Activated CD4-positive, alpha-beta T cell treated with anti-CD3 and anti-CD28 coated beads for 48 hours (primary cell): ENCODE data around the gene SLC2A6.

Experiments used
- DNase-seq: peaks from one replicate; pipeline ENCODE4 v3.0.0-alpha.2; 2020

The SLC2A6 gene

DNA sequence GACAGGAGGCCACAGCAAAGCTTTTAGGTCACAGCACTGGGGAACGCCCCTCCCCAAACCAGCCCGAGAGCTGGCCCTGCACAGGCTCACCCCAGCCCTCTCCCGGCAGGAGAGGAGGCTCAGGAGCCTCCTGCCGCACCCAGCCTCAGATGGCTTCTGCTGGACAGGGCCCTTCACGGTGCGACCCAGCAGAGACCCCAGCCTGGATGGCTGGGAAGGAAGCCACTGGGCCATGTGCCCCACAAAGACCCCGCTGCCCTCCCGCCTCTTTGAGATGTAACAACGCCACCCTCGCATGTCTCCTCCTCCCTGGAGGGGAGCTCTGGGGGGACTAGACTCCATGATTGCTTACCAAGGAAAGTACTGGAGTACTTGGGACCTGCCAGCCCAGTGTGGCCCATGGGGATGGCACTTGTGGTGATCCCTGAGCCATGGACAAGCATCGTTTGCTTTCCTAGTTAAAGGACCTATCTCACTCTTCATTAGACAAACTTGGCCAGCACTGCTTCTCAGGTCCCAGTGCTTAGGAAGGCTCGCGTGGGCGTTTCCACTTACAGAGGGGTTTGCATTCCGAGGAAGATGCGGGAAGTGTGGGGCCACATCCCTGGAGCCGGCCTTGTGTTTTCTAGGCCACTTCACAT lies 36.8 kb upstream of the SLC2A6 start:
- no peak for DNase-seq

DNA sequence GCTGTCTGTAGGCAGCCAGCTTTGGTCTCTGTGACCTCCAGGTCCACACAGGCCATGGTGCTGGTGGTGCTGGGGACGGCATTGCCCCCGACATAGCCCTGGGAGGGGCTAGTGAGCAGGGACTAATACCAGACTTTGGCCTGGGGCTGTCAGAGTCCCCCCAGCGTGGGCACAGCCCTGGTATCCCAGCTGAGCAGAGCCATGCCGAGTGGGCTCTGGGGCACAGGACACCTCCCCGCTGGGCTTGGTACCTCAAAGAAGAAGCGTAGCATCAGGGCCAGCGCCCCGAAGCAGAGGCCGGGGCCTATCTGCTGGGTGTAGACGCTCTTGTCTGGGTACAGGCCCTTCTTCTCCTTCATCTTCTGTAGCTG lies 36.3 kb upstream of the SLC2A6 start:
- DNase-seq = no peak

DNA sequence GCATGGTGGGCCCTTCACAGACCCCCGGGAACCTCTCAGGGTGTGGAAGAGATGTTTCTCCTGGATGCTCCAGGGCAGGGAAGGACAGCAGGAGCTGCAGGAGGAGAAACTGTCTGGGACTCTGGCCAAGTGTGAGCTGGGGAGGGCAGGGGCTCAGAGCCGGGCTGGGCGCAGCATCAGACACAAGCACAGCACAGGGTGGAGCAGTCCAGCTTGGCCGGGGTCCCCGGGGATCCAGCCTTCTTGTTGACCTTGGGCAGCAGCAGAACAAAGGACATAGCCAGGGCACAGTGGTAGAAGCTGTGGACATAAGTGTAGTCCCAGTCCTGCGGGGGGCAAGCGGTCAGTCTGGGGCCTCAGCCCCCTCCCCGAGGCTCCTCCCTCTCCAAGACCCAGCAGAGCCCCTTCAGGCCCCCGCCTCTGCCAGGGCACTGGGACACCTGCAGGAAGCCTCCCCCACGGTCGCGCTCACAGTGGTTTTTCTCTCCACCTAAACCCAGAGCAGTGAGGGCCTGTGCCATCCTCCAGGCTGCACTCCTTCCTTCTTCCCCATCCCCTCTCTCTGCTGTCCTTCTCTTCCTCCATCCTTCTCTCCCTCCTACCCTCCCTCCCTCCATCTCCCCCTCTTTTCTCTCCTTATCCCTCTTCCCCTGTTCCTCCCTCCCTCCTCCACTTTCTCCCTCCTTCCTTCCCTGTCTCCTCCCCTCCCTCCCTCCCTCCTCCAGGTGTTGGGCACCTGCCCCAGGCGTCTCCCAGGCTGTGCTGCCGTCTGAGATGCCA lies 35.8 kb upstream of the SLC2A6 start:
- no peak for DNase-seq

DNA sequence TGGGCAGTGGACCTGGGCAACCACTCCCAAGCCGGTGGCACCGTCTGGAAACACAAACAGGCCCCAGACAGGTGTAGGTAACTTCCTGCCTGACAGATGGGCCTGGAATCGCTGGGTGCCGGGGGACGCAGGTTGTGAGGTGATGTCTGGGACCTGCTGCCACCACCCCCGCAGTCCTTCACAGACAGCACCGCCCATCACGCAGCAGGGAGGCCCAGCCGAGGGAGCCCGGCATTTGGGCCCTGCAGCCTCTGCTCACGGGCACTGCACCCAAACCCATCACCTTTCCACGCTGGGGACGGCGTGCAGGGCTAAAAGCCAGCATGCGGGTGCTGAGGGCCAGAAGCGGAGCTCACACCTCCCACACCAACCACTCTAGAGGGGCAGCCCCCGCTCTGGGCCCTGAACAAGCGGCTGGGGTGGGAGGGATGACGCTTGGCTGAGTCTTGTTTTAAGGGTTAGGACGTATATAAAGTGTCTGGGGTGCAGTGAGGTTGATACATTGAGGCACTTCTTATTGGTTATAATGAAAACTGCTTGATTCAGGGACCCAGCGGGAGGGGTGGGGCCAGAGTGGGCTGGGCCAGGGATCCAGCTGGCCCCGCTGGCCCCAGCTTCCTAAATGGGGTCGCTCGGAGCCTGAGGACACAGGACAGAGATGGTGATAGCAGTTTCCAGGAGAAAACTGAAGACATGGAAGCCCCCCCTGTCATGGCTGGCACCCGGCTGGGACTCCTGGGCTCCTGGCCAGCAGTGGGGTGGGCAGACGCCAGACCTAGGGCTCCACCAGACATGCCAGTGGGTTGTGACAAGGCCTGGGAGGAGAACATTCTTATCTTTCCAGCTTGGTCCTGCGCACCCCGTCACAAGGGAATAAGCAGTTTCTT lies 34.6 kb upstream of the SLC2A6 start:
- DNase-seq = no peak

DNA sequence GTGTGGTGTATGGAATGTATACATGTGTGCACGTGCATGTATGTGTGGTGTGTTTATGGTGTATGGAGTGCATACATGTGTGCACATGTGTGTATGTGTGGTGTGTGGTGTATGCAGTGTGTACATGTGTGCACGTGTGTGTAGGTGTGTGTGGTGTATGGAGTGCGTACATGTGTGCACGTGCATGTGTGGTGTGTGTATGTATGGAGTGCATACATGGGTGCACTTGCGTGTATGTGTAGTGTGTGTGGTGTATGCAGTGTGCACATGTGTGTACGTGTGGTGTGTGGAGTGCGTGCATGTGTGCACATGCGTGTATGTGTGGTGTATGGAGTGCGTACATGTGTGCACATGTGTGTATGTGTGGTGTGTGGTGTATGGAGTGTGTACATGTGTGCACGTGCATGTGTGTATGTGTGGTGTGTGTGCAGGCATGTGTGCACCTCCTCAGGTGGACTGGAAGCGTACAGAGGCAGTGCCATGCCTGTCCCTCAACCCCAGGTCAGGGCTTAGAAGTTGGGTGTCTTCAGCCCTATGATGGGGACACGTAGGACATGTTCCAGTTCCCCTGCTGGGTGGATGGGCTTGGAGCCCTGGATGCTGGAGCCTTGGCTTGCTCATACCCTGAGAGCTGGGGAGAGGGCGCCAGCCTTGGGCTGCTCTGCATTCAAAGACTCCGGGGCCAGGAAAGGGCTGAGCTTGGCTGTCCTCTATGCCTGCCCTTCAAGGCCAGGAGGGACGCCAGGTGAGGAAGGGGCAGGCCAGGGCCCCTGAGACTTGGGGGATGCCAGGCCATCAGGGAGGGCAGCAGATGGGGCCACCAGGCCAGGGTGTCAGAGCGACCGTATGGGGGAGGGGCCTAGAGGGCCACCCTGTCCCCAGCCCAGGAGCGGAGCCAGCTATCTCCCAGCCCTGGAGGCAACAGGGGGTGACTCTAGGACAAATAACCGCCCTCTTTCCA lies 33.6 kb upstream of the SLC2A6 start:
- no peak for DNase-seq

DNA sequence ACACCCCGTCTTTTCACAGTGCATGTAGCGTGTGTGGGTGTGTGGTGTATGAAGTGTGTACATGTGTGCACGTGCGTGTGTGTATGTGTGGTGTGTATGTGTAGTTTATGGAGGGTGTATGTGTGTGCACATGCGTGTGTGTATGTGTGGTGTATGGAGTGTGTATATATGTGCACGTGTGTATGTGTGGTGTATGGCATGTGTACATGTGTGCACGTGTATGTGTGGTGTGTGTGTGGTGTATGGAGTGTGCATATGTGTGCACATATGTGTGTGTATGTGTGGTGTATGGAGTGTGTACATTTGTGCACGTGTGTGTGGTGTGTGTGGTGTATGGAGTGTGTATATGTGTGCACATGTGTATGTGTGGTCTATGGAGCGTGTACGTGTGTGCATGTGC lies 32.7 kb upstream of the SLC2A6 start:
- no peak for DNase-seq

DNA sequence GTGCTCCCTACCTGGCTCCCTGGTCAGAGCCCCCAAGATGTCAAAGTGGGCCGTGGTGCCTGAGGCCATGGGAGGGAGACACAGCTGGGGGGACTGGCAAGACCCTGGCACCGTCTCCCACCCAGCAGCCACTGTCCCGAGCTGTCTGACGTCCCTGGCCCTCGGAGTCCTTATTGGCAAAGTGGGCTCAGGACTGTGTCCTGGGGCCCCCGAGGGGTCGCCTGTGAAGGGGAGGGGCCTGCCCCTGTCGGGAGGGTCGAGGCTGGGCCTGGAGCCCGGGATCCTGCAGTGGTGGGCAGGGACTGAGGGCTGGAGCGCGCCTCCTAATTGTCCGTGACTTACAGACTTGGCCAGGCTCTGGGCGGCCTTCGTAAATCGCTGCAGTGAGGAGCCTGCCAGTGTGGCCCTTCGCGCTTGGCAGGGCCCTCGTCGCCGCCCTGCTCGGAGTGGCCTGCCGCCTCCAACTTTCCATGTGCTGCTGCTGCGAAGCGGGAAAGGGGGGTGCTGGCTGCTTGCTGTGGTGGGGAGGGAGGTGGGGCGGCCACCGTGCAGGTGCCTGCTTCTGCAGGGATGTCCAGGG lies 32.1 kb upstream of the SLC2A6 start:
- no peak for DNase-seq

DNA sequence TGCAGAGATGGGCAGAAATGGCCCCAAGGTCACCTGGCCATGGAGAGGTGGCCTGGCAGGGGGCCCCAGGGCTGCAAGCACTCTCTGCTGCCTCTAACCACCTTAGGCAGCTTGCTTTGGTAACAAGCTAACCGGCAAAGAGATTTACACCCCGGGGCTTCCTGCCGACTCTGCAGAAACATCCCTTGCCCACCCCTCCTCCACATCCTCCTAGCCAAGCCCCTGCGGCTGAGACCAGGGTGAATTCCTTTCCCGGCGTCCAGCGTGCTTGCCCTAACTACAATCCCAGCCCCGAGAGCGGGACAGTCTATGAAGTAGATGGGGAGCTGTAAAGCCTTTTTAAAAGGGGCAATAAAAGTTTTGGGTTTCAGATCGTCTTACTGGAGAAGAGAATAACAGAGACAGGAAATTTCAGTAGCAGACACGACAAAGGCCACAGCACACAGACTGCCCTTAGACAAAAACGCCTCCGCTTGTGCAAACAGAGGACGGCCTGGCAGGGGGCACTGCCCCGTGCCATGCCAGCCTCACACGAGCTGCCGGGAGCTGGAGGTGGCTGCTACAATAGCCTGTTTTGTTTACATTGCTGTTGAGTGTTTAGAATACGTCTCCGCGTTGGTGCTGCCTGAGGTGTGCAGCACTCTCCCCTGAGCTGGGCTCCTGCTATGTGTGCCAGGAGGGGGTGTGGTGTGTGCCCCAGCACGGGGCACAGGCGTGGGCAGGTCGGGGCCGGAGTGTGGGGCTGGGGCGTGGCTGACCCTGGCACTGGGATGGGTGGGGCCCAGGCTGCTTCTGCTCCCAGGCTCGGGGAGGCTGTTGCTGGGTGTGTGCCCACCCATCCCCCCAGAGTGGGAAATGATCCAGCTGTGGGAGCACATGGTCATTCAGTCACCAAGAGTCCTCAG lies 30.5 kb upstream of the SLC2A6 start:
- no peak for DNase-seq

DNA sequence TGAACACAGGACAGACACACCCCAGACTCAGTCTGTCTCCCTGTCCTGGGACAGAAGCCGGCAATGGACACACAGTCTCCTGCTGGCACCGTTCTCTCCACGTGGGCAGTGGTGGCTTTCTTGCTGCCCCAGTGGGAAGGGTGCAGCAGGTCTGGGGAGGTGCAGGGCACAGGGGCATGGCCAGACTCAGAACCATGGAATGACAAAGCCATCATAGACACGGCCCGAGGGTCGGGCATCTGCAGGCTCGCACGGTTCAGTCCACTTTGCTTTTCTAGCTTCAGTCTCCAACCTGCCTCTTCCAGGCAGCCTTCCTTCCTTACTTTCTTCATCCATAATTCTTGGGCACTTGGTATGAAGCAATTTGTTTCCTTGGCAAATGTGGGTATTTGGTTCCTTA lies 29.1 kb upstream of the SLC2A6 start:
- DNase-seq = no peak

DNA sequence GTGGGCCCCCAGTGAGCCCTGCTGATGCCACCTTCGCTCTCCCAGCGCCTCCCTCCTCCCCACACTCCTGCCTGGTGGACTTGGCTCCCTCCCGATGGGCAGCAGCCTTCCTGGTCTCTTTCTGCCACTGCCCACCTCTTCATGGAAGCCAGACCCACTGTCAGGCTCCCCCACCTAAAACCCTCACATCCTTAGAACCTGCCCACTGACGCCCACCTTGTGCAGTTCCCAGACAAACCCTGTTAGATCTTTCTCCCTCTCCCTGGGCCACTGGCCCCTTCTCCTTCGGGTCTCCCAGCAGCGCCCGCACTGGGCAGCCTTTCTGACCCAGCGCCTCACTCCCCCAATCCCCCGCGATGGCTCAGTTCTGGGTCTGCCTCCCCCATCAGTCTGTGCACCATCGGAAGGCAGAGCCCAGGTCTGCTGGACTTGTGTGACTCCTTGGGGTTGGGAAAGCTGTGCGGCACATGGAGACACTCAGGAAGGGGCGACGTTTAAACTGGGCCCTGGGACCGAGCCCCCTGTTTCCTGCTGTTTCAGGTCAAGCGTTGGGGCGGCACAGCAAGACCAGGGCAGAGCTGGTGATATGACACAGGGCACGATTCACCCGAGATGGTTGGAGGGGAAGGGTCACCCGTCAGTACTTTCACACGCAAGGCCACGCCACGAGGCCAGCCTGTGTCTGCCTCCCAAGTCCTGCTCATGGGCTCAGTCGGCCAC lies 28.5 kb upstream of the SLC2A6 start:
- no peak for DNase-seq

DNA sequence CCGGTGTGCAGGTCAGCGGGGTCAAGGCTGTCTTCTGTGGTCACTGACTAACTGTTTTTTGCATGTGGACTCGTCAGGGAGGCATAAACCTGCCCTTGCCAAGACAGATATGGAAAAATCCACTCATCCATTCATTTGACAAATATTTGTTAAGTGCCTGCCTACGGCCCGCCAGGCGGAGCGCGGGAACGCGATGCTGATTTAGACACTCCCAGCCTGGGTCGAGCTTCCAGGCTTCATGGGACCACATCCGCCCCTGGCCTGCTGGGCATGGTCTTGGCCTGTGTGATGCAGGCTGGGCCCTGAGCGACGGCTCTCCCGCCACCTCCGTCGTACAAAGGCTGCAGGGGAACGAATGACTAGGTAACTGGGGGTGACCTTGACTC lies 27.7 kb upstream of the SLC2A6 start:
- no peak for DNase-seq

DNA sequence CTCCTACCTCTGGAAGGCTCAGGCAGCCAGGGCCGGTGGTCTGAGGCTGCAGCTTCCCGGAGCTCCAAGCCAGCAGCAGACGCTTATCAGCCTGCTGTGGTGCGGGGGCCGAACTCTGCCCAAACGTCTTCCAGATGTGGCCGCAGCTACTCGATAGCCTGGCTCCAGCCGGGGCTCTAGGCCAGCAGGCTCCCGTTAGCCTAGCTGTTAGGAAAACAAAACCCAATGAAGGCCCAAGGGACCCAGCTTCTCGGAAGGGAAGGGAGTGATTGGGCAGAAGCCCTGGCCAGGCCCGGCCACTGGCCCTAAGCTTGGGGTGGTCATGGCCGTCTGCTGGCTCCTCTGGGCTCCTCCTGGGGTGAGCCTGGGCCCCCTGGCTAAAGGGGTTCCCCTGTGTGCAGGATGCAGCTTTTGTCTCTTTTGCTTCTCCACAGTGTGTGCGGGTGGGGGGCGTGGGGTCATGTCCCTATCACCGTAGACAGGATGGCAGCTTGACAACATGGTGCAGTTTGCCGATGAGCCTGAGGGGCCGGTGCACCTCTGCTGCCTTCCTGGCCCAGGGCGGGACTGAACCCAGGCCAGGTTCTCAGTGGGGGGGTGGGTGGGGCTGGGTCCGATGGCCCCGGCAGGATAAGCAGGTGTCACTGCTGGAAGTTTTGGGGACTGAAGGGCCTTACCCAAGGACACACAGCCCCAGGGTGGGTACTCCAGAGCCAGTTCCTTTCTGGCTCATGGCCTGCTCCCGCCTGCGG lies 27.2 kb upstream of the SLC2A6 start:
- no peak for DNase-seq

DNA sequence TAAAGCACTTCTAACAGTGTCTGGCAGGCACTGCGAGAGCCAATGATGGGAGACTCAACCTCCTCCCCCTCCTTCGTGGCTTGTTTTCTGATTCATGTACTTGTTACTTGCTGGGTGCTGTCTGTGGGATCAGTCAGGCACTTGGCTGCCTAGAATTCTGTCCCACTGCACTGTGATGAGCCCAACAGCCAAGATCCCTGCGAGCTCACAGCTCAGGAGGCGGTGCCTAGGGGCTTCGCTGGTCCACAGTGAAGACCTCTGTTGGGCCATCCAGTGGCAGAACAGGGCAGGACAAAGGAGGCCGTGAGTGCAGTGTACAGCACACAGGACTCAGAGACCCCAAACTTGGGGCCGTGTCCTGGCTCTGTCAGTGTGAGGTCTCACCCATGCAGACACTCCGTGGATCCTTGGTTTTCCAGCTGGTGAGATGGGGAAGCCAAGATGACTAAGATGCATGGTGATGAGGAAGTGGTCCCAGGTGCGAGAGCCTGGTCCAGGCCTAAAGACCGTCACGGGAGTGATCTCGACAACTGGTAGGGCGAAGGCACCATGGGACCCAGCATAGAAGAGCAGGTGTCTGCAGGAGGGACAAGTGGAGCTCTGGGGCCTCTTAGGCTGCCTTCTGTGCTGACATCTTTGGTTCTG lies 26.4 kb upstream of the SLC2A6 start:
- no peak for DNase-seq

DNA sequence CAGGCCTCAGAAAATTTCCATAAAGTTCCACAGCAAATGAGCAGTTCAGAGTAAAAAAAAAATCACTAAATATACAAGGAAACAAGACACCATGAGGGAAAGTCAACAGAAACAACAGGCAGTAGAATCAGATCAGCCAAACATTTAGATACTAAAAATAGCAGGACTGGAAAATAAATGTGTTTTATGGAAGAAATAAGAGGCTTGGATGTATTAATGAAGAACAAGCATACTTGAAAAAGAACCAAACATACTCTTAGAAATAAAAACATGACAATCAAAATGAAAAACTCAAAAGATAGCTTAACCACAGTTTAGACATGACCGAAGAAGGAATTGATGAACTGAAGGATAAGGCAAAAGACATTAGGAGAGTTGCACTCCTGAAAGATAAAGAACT lies 23.2 kb upstream of the SLC2A6 start:
- DNase-seq = no peak

DNA sequence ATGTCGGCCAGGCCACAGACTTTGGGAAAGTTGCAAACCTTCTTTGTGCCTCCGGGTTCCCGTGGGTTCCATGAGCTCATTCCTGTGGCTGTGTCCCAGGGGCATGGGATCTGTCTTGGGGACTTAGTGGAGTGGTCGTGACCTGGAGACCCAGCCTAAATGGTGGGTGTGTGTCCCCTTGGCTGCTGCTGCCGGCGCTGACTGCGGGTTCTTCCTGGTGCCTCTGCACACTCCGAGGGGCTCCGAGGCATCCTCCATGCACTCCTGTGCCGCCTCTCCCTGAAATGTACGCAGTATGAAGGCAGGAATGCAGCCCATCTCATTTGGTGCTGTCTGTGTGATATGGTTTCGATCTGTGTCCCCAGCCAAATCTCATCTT lies 21.0 kb upstream of the SLC2A6 start:
- no peak for DNase-seq

DNA sequence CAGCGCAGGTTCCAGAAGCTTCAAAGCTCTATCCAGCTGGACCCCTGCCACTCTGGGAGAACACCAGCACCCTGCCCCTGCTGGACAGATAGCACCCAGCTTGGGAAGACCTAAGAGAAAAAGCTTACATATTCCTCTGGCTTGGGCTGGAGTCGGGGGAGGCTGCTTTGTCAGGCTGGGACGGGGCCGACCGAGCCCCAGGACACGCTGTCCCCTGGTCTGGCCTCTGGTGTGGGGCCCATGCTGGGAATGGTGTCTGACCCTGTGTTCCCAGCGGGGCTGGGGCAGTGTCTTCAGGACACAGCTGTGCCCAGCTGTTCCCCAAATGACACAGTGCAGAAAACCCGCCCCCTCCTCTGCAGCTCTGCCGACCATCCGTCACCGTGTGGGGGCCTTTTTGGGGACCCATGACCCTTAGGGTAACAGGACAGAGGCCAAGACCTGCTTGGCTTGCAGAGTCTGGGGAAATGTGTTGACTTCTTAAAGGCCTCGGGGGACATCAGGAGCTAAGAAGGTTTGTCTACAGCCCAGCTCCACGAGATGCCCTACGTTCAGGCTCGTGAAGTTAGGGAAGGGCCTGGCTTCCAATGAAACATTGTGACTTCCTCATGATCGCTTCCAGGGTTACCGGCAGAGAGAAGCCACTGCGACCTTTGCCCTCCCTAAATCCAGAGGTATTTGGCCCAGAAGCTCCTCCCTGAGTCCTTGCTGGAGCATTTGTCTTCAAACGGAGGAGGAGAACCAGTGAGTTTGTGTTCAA lies 20.4 kb upstream of the SLC2A6 start:
- DNase-seq = no peak

DNA sequence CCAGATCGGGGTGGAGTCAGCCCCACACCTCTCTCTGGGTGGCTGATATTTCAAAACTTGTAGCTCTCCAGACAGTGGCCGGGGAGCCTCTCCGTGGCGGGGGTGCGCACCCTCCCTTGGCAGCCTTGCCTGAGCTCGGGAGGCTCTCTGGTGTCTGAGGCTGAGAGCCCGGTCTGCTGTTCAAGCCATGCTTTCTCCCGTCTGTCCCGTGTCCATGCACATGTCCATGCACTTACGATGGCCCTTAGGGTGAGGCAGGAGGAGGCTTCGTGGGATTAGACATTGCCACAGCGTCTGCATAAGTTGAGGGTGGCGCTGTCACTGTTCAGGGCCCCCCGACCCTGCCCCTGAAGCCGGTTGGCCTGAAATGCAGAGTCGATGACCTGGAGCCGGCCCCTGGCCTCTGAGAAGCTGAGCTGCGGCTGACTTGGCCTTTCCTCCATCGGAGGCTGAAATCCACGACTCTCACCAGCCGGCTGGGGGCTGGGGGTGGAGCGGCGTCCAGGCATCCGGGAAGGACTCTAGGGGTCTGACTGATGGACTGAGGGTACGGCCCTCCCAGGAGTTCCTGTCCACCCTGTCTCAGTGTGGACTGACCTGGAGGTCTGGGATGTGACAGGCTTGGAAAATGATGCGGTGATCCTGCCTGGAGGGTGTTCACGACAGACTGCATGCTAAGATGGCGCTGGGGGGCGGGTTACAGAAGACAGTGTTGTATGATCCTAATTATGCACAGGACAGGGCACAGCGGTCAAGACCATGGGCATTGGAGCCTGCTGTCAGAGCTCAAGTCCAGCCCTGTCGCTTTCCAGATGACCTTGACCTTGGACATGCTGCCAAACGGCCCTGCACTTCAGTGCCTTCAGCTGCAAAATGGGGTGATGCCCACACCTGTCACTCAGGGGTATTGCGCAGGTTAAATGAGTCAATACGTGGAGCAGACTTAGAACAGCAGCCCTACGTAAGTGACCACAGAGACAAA lies 18.3 kb upstream of the SLC2A6 start:
- DNase-seq = no peak
